Stimulated activated CD4-positive, alpha-beta T cell treated with anti-CD3 and anti-CD28 coated beads, TNF-alpha, amount 100 ng/mL, for 4 hours (primary cell): ENCODE measurements around the gene SLN.
A peak's percentile ranks its signal among the peaks of the same experiment; 100 is the strongest.

Source experiments
- DNase-seq, 3 experiments: peaks; one replicate each; pipeline ENCODE4 v3.0.0-alpha.2; 2020; ENCODE audit warnings: low read depth in 3 of 3

SLN gene

DNA sequence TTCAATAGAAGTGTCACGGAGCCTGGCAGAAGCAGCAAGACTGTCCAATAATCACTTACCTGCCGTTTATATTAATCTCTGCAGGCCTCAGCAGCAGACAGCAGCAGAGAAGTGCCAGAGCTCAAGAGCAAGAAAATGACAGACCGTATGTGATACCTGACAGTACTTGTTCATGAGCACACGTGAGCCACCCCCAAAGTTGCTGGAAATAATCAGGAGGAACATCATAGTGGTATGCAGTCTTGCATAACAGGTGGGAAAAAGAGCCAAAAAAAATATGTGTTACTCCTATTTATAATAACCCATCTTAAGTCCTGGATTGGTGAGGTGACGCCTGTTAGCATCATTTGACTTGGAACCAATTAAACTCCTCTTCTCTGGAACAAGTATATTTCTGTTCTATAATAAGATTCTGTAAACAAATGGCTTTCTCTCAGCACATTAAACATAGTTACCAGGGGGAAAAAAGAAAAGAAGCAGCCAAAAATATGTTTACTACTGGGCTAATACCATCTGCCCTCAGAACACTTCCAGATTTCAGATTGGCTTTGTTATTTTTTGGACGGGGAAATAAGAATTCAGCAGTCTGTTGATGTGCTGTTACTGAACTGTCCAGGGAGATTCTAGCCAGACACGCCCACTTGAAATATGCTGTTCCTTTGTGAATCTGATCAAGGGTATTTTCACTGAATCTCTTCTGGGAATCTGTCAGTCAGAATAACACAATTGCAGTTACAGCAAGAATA lies 7.9 kb upstream of the SLN start:
- no peak for DNase-seq

DNA sequence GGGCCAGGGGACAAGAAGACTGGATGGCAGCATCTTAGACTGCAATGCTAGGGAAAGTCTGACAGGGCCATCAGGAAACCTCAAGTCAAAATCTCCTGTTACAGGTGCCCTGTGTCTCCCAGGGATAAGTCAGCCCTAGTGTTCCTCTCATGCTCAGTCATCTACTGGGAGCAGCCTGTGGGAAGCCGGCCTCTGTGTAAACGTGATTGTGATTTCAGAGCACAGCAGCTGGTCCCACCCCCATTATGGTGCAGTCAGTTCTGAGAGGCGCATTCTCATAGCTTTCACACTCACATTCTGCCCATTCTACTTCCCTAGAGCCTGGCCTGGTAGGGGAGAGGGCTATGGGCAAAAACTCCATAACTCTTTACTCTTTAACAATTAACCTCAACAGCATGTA lies 7.2 kb upstream of the SLN start:
- DNase-seq = no peak

DNA sequence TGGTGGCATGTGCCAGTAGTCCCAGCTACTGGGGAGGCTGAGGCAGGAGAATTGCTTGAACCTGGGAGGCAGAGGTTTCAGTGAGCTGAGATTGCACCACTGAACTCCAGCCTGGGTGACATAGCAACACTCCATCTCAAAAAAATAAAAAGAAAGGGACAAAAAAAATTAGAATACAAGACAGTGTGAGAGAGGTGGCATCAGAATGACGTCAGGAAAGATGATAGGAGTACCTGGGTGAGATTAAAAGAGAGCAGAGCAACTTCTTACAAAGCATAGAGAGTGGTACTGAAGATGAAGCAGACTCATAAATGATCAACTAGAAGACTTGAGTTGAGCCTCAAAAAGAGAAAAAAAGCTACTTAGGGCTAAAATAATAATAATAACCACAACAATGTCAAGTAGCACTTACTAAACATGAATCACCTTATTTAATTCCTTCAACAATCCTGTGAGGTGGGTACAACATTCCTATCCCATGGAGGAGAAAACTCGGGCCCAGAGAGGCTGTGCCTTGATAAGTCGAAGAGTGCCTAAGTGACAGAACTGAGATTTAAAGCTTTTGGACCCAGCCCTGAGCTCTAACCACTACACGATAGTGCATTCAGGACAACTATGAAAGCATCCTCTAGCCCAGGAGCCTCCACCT lies 5.2 kb upstream of the SLN start:
- no peak for DNase-seq

DNA sequence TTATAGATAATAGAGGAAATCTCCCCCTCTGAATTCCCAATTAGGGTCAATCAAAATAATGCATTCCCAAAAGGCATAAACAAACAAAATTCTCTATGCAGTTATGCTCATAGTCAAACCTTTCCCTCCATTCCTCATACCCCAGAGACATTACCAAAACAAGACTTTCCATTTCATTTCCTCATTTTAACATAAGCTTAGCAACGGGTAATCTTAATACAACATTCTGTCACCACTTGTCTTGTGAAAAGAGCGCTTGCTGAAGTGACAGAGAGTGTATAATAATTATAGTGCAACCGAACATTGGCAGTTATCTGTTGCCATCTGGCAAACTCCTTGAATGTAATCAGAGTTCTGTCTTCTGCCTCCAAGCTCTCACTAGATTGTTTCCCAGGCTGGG lies 1.2 kb upstream of the SLN start:
- DNase-seq = no peak

DNA sequence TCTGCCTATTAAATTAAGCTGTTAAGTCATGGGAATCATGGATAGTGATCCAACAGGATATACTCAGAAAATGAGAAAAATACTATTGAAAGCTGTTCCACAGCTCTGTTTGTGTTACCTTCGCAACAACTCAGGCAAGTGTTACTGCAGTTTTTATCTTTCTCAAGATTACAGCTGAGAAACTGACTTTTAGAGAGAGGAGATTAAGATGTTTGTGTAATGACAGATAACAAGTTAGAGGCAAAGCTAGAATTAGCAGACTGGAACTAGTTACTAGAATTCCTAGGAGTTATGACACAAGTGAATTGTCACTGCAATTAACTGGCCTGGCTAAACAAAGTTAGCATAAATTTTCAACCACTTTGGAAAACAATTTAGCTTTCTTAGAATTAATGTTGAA lies 1.6 kb downstream of the SLN start:
- no peak for DNase-seq

DNA sequence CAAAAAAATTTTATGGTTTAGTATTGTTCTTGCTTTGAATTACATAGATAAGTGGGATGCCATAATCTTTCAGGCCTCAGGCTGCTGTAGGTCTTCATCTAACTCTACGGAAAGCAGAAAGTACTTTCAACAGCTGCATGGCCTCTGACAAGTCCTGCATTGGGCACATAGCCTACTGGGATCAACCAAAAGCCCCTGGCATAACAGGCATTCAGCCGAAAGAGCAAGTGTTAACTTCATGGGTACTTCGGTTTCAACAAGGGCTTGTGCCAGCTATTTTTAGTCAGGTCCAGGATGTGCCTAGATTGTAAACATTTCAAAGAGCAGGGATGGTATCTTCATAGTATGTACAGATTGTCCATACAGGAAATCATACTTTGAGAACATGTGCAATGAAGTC lies 3.1 kb downstream of the SLN start:
- DNase-seq = no peak

DNA sequence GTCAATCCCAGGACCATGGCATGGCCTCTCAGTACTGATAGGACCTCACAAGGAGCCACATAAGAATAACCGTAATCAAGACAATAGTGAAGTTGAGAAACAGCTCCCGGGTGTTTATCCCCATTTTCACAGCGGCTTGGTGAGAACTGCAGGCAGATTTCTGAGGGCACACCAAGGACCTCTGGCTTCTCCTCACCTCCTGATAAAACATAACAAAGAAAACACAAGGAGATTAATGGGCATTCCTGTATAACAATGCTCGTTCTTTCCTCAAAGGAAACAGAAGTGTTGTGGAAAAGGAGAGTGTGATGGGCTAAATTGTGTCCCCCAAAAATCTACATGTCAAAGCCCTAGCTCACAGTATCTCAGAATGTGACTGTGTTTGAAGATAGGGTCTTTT lies 4.0 kb downstream of the SLN start:
- no peak for DNase-seq

DNA sequence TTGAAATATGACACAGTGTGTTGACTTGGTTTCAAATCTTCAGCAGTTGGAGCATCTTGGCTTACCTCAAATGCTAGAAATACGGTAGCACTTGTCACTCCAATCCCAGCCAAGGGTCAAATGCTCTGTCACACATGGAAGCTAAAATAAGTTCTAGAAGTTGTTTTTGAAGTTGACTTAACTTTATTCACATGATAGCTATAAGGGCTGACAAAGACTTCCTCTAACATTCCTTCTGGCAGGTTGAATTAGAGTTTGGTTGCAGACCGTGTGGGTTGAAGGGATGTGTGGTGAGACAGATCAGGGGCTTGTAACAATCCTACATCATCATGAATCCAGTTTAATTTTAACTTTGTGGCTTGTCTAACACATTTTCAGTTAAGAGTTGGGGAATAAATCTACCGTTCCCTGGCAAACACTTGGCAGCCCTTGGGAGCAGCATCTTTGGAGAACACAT lies 4.6 kb downstream of the SLN start:
- no peak for DNase-seq

DNA sequence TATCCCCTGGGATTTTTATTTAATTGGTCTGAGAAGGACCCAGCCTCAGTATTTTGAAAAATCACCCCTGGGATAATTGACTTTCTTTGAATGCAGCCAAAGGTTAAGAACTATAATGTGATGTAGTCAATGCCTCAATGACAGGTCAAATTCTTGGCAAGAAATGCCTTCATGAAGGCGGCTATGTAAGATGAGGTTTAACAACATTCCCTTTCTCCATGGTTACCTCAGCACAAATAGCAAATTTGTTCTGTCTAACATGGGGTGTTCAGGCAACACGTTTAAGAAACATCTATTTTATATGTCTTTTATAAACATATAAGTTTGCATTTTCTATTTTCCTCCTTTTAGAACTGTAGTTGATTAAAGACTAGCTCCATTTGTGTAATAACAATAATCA lies 5.3 kb downstream of the SLN start:
- DNase-seq = no peak

DNA sequence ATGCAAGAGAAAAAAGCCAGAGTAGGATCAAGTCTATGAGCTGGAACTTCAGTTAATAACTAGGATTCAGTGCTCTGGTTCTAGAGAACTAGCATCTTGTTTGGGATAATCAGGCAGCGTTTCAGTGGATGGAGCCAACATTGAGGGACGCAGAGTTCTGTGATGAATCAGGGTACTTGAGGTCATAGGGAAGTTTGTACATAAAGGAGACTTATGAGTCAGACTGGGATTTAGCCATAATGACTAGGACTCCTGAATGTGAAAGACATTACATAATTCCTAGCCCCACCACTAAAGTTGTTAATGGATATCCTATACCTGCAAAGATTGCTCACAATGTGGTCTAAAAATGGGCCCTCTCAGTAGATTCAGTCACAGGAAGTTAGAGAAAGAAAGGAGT lies 6.8 kb downstream of the SLN start:
- DNase-seq = no peak

DNA sequence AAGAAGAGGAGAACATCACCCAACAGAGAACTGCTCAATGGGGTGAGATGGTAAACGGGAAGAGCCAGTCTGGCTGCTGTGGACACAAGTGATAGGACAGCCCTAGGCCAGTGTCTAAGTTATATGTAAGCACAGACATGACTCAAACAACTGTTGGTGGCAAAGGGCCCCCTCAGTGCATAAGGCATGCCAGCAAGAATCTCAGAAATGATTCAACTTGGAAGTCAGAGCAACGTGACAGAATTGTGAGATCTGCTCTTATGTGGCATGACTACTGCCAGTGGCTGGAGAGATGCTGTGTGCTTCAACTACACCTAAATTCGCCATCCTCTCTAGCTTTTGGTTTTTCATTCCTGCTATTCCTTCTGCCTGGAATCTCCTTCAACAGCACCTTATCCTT lies 7.4 kb downstream of the SLN start:
- DNase-seq = no peak

DNA sequence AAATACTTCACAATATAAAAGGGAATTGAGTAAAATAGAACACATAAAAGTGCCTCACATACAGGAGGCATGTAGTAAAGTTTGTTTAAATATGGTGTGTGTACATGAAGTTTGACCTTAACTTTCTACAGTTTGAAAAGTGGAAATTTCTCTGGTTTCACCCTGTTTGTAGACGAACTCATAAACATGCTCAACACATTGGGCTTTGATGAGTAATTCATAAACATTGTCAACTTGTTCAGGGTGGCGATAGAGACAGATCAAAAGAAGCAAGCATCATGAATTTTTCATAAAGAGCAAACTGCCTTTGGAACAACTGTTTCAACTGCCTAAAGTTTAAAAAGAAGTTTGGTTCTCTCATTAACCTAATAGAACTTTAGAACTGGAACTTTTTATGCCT lies 9.1 kb downstream of the SLN start:
- no peak for DNase-seq

DNA sequence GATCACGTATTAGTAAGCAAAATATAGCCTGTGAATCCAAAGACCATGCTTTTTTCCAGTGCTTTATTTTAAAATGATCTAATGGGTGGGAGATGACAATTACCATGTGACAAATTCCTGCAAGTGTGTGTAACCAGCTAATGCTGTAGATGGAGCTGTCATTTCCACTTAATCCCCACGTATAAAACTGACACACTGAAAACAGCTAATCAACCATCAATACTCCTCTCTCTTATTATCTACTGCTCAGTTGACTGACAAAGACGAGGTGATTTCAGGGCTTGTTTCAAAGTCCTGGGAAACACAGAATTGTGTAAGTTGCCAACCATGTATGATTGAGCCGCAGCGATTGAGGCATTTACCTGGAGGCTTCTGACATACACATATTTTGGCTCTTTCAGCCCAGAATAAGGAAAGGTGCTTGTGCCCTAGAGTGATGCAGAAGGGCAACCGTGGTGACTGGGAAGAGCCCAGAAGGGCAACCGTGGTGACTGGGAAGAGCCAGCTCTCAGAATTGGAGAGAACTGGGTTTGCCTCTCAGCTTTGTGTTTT lies 9.7 kb downstream of the SLN start:
- no peak for DNase-seq

DNA sequence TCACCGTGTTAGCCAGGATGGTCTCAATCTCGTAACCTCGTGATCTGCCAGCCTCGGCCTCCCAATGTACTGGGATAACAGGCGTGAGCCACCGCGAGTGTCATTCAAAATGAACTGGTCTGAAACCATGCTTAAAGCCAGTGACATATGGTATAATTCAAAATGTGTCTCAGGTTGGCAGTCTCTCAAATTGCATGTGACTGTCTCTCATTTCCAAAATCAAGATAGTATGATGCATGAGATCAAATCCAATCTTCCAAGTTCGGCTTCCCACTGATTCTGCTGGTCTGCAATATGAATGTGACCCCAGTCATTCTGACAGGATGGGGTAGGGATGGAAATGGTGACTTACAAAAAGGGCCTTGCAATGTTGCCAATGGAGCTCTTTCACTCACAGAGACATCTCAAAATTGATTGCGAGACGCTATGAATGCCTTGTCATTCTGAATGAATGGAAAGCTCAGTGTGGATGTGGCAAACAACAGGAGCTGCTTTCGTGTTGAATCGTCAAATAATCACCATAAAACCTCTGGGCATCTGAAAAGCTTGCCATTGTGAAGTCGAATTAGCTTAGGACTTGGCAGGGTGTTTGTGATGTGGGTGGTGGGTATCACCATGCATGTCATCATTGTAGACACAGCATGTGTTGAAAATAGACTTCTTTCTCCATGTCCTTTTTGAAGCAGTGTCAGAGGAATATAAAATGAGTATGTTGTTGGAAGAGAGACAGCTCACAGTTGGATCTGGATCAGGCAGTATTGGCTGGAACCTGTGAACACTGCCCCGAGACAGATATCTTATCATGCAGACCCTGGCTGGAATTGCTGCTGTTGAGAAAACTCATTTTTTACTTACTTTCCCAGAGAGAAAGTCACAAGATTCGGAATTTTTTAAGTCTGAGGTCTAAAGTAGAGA lies 12.2 kb downstream of the SLN start:
- no peak for DNase-seq

DNA sequence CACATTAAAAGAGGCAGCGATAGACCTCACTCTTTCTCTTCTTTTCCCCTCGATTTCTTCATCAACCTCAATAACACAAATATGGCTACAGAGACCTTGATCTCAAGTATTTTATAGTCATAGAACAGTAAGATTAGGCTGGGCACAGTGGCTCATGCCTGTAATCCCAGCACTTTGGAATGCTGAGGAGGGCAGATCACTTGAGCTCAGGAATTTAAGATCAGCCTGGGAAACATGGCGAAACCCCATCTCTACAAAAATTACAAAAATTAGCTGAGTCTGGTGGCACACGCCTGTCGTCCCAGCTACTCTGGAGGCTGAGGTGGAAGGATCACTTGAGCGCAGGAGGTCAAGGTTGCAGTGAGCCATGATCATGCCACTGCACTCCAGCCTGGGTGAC lies 14.6 kb downstream of the SLN start:
- no peak for DNase-seq

DNA sequence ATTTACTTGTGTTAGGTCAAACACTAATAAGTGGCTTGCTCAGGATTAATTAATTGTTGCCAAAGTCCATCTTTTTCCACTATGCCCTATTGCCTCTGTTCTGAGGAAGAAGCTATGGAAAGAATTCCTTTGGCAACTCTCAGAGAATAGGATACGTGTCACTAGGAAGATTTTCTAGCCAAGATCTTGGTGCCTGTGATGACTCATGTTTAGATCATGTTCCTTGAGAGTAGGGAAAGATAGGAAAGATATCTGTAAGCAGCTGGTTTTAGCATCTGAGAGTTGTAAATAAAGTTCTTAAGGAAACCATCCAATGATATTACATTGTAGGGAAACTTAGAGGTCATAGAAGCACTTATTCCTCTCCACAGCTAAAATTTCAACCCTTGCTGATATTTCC lies 15.7 kb downstream of the SLN start:
- DNase-seq = no peak

DNA sequence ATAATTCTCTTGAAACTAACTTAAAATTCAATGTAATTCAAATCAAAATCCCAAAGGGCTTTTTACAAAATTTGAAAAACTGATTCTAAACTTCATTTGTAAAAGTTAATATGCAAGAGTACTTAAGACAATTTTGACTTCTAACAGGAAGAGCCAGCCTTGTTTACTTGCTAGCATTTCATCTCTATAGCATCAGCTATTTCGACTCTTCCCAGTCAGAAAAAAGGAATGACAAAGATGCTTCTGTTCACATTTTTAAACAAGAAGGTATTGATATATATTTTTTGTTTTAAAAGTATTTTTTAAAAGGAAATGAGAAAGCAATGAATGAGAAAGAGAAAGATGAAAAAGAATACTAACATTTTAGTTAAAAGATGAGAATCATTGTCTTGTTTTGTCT lies 16.4 kb downstream of the SLN start:
- DNase-seq = no peak

DNA sequence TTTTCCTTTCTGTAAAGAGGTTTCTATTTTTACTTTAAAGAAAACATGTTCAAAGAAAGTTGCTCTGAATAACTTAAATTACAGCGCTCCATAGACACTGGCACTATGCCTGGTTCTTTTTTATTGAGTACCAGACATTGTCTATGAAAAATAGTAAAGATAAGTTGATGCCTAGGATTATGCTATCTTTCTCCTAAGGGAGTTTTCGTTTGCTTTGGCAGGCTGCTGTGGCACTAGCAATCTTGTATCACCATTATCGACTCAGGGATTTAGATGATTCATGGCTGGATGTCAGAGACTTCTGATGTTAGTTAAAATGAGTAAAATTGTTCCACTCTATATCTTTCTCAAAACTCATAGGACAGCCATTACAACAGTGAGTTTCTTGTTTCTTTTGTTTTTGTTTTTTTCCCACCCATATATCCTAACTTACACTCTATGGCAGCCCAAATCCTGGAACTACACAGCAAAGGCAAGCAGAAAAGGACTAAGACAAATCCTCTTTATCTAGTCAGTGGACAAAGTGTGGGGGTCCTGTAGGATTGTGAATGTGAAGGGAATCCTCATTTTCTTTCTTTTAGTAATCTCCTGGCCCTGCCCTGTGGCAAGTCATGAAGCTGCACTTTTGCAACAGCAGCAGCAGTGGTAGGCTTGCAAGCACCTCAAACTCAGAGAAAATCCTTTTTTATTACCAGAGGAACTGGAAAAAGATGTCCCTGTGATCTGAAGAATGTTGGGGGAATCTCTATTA lies 20.7 kb downstream of the SLN start:
- no peak for DNase-seq

DNA sequence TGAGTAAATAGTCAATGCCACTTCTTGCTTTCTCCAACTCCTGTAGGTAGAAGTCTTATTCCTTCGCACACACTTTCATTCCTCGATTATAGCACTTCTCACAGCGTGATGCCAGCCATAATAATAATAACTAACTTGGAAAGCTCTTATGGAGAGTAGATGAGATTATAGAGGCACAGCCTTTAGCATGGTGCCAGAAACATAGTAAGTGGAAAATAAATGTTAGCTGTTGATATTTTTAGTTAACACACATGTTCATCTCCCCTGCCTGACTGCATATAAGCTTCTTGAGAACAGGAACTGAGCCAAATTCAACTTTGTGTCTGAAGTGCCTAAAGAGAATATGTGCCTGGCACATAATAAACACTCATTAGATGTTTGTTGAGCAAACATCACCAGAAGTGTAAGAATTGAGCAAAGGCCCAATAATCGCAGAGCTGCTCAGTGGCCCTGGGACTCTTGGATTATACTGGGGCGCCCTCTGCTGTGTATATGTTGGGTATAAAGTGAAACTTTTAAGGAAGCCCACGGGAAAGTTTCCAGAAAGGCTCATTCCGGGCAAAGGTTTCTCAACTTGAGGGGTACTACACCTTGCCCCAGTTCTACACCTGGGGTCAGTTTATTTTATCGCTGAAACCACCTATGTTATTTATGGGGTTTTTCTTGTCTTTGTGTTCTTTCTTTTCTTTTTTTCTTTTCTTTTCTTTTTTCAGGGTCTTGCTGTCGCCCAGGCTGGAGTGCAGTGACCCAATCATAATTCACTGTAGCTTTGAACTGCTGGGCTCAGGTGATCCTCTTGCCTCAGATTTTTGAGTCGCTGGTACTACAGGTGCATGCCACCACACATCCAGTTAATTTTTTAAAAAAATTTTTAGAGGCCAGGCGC lies 22.3 kb downstream of the SLN start:
- DNase-seq = peak; percentile 17 to 18 (median 18)

DNA sequence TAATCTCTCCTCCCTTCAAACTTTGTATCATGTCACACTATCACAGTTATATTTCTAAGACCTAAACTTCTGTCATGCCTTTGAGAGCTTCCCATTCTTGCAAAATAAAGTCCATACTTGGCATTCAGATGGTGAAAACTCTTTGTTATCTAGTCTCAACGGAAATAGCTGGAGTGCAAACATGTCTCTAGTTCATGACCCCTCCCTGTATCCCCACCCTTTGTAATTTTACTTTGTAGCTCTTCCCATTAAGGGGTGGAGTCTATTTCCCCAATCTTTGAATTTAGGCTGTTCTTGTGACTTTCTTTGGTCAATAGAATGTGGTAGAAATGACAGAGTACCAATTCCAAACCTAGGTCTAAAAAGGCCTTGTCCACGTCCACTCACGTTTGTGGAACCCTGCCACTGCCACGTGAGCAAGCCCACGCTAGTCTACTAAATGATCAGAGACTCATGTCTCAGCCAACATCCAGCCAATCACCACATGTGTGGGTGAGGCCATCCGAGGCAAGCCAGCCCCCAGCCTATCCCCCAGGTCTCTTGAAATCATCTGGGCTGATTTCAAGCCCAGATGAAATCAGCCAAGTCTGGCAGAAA lies 23.4 kb downstream of the SLN start:
- no peak for DNase-seq
